ENCODE measurements around the gene ARHGAP27.

Gene ARHGAP27

DNA sequence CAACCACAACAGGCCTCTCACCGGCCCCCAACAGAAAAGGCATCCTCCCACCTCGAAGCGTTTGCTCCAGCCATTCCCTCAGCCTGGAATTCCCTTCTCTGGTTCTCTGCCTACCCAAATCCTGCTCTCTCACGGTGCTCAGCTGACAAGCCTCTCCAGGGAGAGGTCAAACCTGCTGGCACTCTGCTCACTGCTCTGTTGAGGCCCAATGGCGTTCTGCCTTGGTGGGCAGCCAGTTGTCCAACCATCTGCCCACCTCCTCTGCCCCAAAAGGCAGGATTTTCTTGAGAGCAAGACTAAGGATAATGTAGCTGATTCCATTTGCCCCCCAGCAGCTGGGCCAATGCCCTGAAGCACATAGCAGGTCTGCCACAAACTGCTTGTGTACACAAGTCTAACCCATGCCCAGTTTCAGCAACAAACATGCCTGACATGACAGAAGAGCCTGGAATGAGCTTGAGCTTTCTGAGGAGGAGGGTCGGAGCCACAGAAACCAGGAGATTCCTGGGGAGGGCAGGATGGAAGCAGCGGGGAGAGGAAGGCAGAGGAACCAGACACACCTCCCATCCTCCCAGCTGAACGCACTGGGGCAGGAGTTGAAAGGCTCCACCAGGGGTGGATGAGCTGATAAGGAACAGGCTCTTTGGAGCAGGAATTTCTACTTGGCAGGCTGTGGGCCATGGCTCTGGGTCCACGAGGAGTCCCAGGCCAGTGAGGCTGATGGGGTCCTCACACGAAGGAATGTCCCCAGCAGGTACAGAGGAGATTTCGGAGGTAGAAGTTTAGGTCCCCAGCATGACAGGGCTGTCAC lies 23.9 kb downstream of the ARHGAP27 start:
- H3K79me1 ChIP-seq (ENCODE audit: low read depth, low read length): no peaks in the 10 kb centered on the region
- no peaks in the 10 kb centered on the region for H3K36me3 ChIP-seq (replicated peaks in 1 of 2; ENCODE audit: control insufficient read depth in 2 of 2, insufficient read depth in 2 of 2, low read length in 2 of 2)
- H2BK120ac ChIP-seq (ENCODE audit: low read depth, low read length): no peak overlapping the region
- WGBS, 2 donors (ENCODE audit: extremely low coverage in 2 of 2, insufficient read length in 2 of 2, insufficient replicate concordance in 1 of 2): no CpG with 5 or more reads among the region's 11 CpGs
- no peak overlapping the region for H3K18ac ChIP-seq (ENCODE audit: low read length)
- H3K9ac ChIP-seq (ENCODE audit: low read depth, low read length, poor library complexity): no peak overlapping the region
- no peak overlapping the region for H2BK12ac ChIP-seq (ENCODE audit: low read length)
- H2AK5ac ChIP-seq (ENCODE audit: low read depth, low read length): peak overlapping the region; percentile 85
- no peak overlapping the region for H3K4me2 ChIP-seq (ENCODE audit: insufficient read depth, low read length, poor library complexity, severe bottlenecking)
- H3K9me3 ChIP-seq (replicated peaks in 1 of 2; ENCODE audit: control insufficient read depth in 2 of 2, insufficient read depth in 1 of 2, low read depth in 1 of 2, low read length in 2 of 2): no peaks in the 10 kb centered on the region
- H3K4ac ChIP-seq (ENCODE audit: low read length): no peak overlapping the region
- H2BK5ac ChIP-seq (ENCODE audit: low read length): no peak overlapping the region
- H2AFZ ChIP-seq (ENCODE audit: low read length): no peak overlapping the region
- H3K4me3 ChIP-seq (ENCODE audit: low read length in 2 of 2): no peak overlapping the region
- no peak overlapping the region for H3K27ac ChIP-seq (replicated peaks; ENCODE audit: low read length)
- H3K23ac ChIP-seq (ENCODE audit: low read depth, low read length, poor library complexity): no peak overlapping the region
- H4K91ac ChIP-seq (ENCODE audit: low read depth, low read length, poor library complexity): no peak overlapping the region
- no peaks in the 10 kb centered on the region for H3K27me3 ChIP-seq (ENCODE audit: control insufficient read depth in 3 of 3, insufficient read depth in 3 of 3, low read depth in 1 of 3, low read length in 3 of 3)
- no peak overlapping the region for H4K8ac ChIP-seq (ENCODE audit: low read depth, low read length)
- H3K14ac ChIP-seq (ENCODE audit: low read length): no peak overlapping the region
- H2BK15ac ChIP-seq (ENCODE audit: low read length): no peak overlapping the region
- no peak for DNase-seq (ENCODE audit: low spot score)
- H3K4me1 ChIP-seq (ENCODE audit: control insufficient read depth in 2 of 2, insufficient read depth in 1 of 2, low read depth in 1 of 2, low read length in 2 of 2): peaks cover 9 to 23% of the 10 kb centered on the region in 2 donors

DNA sequence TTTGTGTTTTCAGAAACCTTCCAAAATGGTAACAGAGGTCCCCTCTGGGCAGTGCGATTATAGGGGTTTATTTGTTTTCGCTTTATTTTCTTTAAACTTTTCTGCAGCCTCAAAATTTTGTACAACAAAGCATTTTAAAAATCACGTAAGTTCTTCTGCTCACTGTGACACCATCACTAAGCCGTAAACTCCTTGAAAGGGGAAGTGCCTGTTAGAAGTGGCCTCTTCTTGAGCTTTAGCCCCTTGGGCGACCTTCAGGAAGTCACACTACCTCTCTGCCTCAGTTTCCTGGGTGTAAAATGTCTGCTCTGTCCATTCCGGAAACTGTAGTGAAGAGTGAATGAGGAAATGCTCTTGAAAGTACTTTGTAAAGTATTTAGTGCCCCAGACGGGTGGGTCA lies 26.6 kb downstream of the ARHGAP27 start:
- Histone ChIP-seq H3K36me3 (replicated peaks in 1 of 2; ENCODE audit: control insufficient read depth in 2 of 2, insufficient read depth in 2 of 2, low read length in 2 of 2) (no peaks in the 10 kb centered on the region), H3K79me1 (ENCODE audit: low read depth, low read length) (no peaks in the 10 kb centered on the region), H3K18ac (ENCODE audit: low read length) (no peak overlapping the region), H3K4me3 (ENCODE audit: low read length in 2 of 2) (peak overlapping the region in 1 of 2 donors; percentile 83), H2BK15ac (ENCODE audit: low read length) (peak overlapping the region; percentile 93), H3K9me3 (replicated peaks in 1 of 2; ENCODE audit: control insufficient read depth in 2 of 2, insufficient read depth in 1 of 2, low read depth in 1 of 2, low read length in 2 of 2) (no peaks in the 10 kb centered on the region), H3K27me3 (ENCODE audit: control insufficient read depth in 3 of 3, insufficient read depth in 3 of 3, low read depth in 1 of 3, low read length in 3 of 3) (no peaks in the 10 kb centered on the region), H2AFZ (ENCODE audit: low read length) (no peak overlapping the region), H3K14ac (ENCODE audit: low read length) (no peak overlapping the region), H3K27ac (replicated peaks; ENCODE audit: low read length) (no peak overlapping the region), H2BK120ac (ENCODE audit: low read depth, low read length) (no peak overlapping the region), H3K23ac (ENCODE audit: low read depth, low read length, poor library complexity) (no peak overlapping the region), H4K8ac (ENCODE audit: low read depth, low read length) (no peak overlapping the region), H3K4ac (ENCODE audit: low read length) (no peak overlapping the region), H2BK5ac (ENCODE audit: low read length) (no peak overlapping the region), H3K4me1 (ENCODE audit: control insufficient read depth in 2 of 2, insufficient read depth in 1 of 2, low read depth in 1 of 2, low read length in 2 of 2) (peaks cover 9 to 23% of the 10 kb centered on the region in 2 donors), H4K91ac (ENCODE audit: low read depth, low read length, poor library complexity) (no peak overlapping the region), H3K4me2 (ENCODE audit: insufficient read depth, low read length, poor library complexity, severe bottlenecking) (peak overlapping the region; percentile 85), H2AK5ac (ENCODE audit: low read depth, low read length) (no peak overlapping the region), H3K9ac (ENCODE audit: low read depth, low read length, poor library complexity) (no peak overlapping the region), H2BK12ac (ENCODE audit: low read length) (no peak overlapping the region)
- DNase-seq (ENCODE audit: low spot score): no peak
- WGBS, 2 donors (ENCODE audit: extremely low coverage in 2 of 2, insufficient read length in 2 of 2, insufficient replicate concordance in 1 of 2): no CpG with 5 or more reads among the region's 7 CpGs

DNA sequence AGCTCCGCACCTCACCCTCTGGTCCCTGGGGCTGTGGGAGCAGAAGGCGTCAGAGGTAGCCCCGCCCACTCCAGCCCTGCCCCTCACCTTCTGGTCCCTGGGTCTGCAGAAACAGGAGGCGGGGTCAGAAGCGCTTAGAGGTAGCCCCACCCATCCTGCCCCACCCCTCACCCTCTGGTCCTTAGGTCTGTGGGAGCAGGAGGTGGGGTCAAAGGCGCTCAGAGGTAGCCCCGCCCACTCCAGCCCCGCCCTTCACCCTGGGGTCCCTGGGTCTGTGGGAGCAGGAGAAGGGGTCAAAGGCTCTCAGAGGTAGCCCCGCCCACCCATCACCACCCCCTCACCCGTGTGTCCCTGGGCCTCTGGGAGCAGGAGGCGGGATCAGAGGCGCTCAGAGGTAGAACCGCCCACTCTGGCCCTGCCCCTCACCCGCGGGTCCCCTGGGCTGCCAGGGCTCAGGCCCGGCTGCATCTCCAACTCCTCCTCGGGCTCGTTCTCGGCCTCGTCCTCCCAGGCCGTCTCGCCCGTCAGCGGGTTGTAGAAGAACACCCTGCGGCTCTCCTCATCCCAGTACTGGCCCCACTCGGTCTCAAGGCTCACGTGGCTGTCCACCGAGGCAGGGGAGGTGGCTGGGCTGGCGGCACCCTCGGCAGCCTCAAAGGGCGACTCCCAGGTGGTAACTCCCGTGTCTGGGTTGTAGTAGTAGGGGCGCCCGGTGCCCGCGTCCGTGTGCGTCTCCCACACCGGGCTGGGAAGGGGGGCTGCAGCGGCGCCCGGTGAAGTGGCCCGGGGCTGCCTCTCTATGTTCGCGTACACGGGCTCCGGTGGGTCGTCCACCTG lies 27.2 kb downstream of the ARHGAP27 start:
- H4K8ac ChIP-seq (ENCODE audit: low read depth, low read length): peak overlapping the region; percentile 95
- DNase-seq (ENCODE audit: low spot score): peak; percentile 91
- no CpG with 5 or more reads among the region's 48 CpGs for WGBS, 2 donors (ENCODE audit: extremely low coverage in 2 of 2, insufficient read length in 2 of 2, insufficient replicate concordance in 1 of 2)
- peak overlapping the region; percentile 29 for H3K27ac ChIP-seq (replicated peaks; ENCODE audit: low read length)
- H4K91ac ChIP-seq (ENCODE audit: low read depth, low read length, poor library complexity): no peak overlapping the region
- H3K79me1 ChIP-seq (ENCODE audit: low read depth, low read length): no peaks in the 10 kb centered on the region
- H2AK5ac ChIP-seq (ENCODE audit: low read depth, low read length): peak overlapping the region; percentile 85
- peak overlapping the region; percentile 98 for H3K18ac ChIP-seq (ENCODE audit: low read length)
- H3K9me3 ChIP-seq (replicated peaks in 1 of 2; ENCODE audit: control insufficient read depth in 2 of 2, insufficient read depth in 1 of 2, low read depth in 1 of 2, low read length in 2 of 2): no peaks in the 10 kb centered on the region
- no peaks in the 10 kb centered on the region for H3K27me3 ChIP-seq (ENCODE audit: control insufficient read depth in 3 of 3, insufficient read depth in 3 of 3, low read depth in 1 of 3, low read length in 3 of 3)
- no peak overlapping the region for H3K4ac ChIP-seq (ENCODE audit: low read length)
- peaks cover 6 to 19% of the 10 kb centered on the region in 2 donors for H3K4me1 ChIP-seq (ENCODE audit: control insufficient read depth in 2 of 2, insufficient read depth in 1 of 2, low read depth in 1 of 2, low read length in 2 of 2)
- peak overlapping the region; percentile 64 for H2AFZ ChIP-seq (ENCODE audit: low read length)
- peak overlapping the region; percentile 95 for H2BK120ac ChIP-seq (ENCODE audit: low read depth, low read length)
- peak overlapping the region; percentile 85 for H3K4me2 ChIP-seq (ENCODE audit: insufficient read depth, low read length, poor library complexity, severe bottlenecking)
- H2BK12ac ChIP-seq (ENCODE audit: low read length): peak overlapping the region; percentile 43
- peak overlapping the region; percentile 93 for H2BK15ac ChIP-seq (ENCODE audit: low read length)
- peak overlapping the region; percentile 83 for H3K23ac ChIP-seq (ENCODE audit: low read depth, low read length, poor library complexity)
- peak overlapping the region in 1 of 2 donors; percentile 83 for H3K4me3 ChIP-seq (ENCODE audit: low read length in 2 of 2)
- peak overlapping the region; percentile 95 for H3K9ac ChIP-seq (ENCODE audit: low read depth, low read length, poor library complexity)
- H3K14ac ChIP-seq (ENCODE audit: low read length): peak overlapping the region; percentile 83
- H3K36me3 ChIP-seq (replicated peaks in 1 of 2; ENCODE audit: control insufficient read depth in 2 of 2, insufficient read depth in 2 of 2, low read length in 2 of 2): no peaks in the 10 kb centered on the region
- peak overlapping the region; percentile 79 for H2BK5ac ChIP-seq (ENCODE audit: low read length)

DNA sequence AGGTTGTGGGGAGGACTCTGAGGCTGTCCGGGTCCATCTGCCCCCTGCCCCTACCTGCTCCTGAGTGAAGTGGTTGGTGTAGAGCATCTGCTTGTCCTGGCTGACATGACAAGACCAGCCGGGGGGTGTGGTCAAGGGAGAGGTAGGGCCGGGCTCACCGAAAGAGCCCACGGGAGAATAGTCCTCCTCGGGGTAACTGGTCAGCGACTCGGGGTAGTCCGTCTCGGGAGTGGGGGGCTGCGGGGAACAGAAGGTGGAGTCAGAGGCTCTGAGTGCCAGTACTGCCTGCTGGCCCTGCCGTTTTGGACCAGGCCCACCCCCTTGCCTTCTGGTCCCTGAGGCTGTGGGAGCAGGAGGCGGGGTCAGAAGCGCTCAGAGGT lies 27.8 kb downstream of the ARHGAP27 start:
- Histone ChIP-seq H3K4me3 (ENCODE audit: low read length in 2 of 2) (peak overlapping the region in 1 of 2 donors; percentile 25), H3K4me1 (ENCODE audit: control insufficient read depth in 2 of 2, insufficient read depth in 1 of 2, low read depth in 1 of 2, low read length in 2 of 2) (peaks cover 2 to 17% of the 10 kb centered on the region in 2 donors), H3K27me3 (ENCODE audit: control insufficient read depth in 3 of 3, insufficient read depth in 3 of 3, low read depth in 1 of 3, low read length in 3 of 3) (no peaks in the 10 kb centered on the region), H3K9me3 (replicated peaks in 1 of 2; ENCODE audit: control insufficient read depth in 2 of 2, insufficient read depth in 1 of 2, low read depth in 1 of 2, low read length in 2 of 2) (no peaks in the 10 kb centered on the region), H4K91ac (ENCODE audit: low read depth, low read length, poor library complexity) (no peak overlapping the region), H3K4me2 (ENCODE audit: insufficient read depth, low read length, poor library complexity, severe bottlenecking) (no peak overlapping the region), H2AFZ (ENCODE audit: low read length) (no peak overlapping the region), H3K18ac (ENCODE audit: low read length) (peak overlapping the region; percentile 81), H3K79me1 (ENCODE audit: low read depth, low read length) (no peaks in the 10 kb centered on the region), H3K4ac (ENCODE audit: low read length) (no peak overlapping the region), H2AK5ac (ENCODE audit: low read depth, low read length) (peak overlapping the region; percentile 85), H4K8ac (ENCODE audit: low read depth, low read length) (no peak overlapping the region), H3K23ac (ENCODE audit: low read depth, low read length, poor library complexity) (no peak overlapping the region), H2BK12ac (ENCODE audit: low read length) (no peak overlapping the region), H3K14ac (ENCODE audit: low read length) (no peak overlapping the region), H2BK120ac (ENCODE audit: low read depth, low read length) (no peak overlapping the region), H2BK15ac (ENCODE audit: low read length) (peak overlapping the region; percentile 87), H3K36me3 (replicated peaks in 1 of 2; ENCODE audit: control insufficient read depth in 2 of 2, insufficient read depth in 2 of 2, low read length in 2 of 2) (no peaks in the 10 kb centered on the region), H3K9ac (ENCODE audit: low read depth, low read length, poor library complexity) (no peak overlapping the region), H2BK5ac (ENCODE audit: low read length) (peak overlapping the region; percentile 79), H3K27ac (replicated peaks; ENCODE audit: low read length) (peak overlapping the region; percentile 20)
- no CpG with 5 or more reads among the region's 14 CpGs for WGBS, 2 donors (ENCODE audit: extremely low coverage in 2 of 2, insufficient read length in 2 of 2, insufficient replicate concordance in 1 of 2)
- no peak for DNase-seq (ENCODE audit: low spot score)

All from neuronal stem cell (in vitro differentiated cells).